PC-3 (cell line): ENCODE data around the gene VTN.

Source experiments
- CTCF ChIP-seq: fragments of 300-600 bp; sonication (generic); conservative IDR thresholded peaks from 2 replicates; pipeline ENCODE4 v1.5.1; 2017; ENCODE audit warnings: antibody characterized with exemption, low read depth, mild to moderate bottlenecking, low read length
- EZH2 ChIP-seq: fragments of 300-600 bp; sonication (generic); IDR thresholded peaks from one replicate; pipeline ENCODE4 v1.6.1; 2017; ENCODE audit warnings: antibody characterized with exemption, mild to moderate bottlenecking, low read length; ENCODE audit not compliant: unreplicated experiment
- EZH2phosphoT487 ChIP-seq: fragments of 300-600 bp; sonication (generic); IDR thresholded peaks from 2 replicates; pipeline ENCODE4 v1.6.1; 2018; ENCODE audit warnings: mild to moderate bottlenecking, antibody characterized with exemption, low read length, borderline replicate concordance

DNA sequence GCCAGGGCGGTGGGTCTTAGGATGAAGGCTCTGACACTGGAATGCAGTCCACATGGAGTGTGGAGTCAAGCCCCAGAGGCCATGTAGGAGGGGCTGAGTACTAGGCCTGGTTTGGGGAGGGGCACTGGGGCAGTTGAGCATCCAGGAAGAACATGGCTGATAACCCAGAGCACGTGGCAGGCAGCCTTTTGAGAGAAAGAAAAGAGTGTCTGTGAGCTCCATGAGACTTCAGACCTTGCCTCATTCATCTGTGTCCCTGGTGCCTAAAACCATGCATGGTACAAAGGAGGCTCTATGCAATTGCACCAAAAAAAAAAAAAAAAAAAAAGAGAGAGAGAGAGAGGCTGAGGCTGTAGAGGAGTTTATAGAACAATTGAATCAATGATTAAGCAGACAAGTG lies 21.3 kb upstream of the VTN start:
- TF ChIP-seq CTCF, result no peak
- no peak for TF ChIP-seq EZH2
- TF ChIP-seq EZH2phosphoT487, result no peak
